NCI-H187 (cell line): ENCODE data around the gene FAM187B.
"Not testable (repeated sequence)": the region's sequence is repeated elsewhere in the genome, so short reads cannot be mapped to it uniquely, and the experiment has no call there.

Experiments
- DNase-seq, 2 experiments: peaks; one replicate each; lab custom pipeline; 2025; lab: John Stamatoyannopoulos, UW

FAM187B gene

GRCh38 chr19:35236638-35237400, 8.3 kb upstream of the FAM187B start:
- no peak for DNase-seq

GRCh38 chr19:35232912-35233311, 4.4 kb upstream of the FAM187B start:
- DNase-seq = no peak

- DNase-seq = no peak
Measured at GRCh38 chr19:35231956-35232645, 3.6 kb upstream of the FAM187B start.

DNA sequence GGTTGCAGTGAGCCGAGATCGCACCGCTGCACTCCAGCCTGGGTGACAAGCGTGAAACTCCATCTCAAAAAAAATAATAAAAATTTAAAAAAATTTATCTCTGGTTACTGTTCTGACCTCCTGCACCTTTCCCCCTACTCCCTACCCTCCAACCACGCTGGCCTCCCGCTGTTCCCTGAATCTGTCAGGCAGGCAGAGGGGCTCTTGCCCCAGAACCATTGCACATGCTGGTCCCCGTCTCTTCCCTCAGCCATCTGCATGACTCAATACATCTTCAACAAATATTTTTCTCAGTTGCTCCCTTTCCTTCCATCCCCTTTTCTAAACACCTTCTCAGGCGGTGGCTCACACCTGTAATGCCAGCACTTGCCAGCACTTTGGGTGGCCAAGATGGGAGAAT, 1.1 kb upstream of the FAM187B start:
- no peak for DNase-seq

GRCh38 chr19:35226748-35227147, 1.8 kb downstream of the FAM187B start:
- no peak for DNase-seq

- no peak for DNase-seq
Measured at GRCh38 chr19:35225951-35226350, 2.6 kb downstream of the FAM187B start.

GRCh38 chr19:35224681-35225571, 3.6 kb downstream of the FAM187B start:
- no peak for DNase-seq

DNA sequence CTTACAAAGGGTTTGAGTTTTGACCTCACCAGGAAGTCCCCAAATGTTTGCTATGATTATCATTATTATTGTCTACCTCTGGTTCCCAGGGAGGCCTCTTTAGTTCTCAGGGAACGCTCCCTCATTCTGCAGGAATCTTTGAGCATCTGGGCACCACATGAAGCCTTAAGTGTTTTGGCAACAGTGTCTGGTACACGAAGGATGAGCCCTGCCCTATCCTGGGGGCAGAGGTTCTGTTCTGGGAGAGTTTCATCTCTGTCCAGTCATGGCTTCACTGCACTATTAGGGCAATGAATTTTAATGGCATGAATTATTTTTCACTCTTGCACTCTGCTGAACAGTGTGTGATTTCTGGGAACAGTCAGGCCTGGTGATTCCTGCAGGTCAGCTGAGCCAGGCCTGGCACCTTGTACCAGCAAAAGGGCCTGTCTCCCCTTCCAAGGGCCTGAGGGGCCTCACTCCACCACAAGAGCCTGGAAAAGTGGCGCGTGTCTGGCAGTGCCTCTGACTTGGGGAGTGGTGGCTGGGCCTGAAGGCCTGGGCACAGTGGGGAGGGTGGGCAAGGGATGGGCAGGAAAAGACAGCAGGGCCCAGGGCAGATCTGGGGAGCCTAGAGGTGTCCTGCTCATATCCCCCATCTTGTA, 4.6 kb downstream of the FAM187B start:
- DNase-seq = no peak

GRCh38 chr19:35223084-35223790, 5.3 kb downstream of the FAM187B start:
- DNase-seq = no peak

- DNase-seq = no peak
Measured at GRCh38 chr19:35222373-35223015, 6.0 kb downstream of the FAM187B start.

DNA sequence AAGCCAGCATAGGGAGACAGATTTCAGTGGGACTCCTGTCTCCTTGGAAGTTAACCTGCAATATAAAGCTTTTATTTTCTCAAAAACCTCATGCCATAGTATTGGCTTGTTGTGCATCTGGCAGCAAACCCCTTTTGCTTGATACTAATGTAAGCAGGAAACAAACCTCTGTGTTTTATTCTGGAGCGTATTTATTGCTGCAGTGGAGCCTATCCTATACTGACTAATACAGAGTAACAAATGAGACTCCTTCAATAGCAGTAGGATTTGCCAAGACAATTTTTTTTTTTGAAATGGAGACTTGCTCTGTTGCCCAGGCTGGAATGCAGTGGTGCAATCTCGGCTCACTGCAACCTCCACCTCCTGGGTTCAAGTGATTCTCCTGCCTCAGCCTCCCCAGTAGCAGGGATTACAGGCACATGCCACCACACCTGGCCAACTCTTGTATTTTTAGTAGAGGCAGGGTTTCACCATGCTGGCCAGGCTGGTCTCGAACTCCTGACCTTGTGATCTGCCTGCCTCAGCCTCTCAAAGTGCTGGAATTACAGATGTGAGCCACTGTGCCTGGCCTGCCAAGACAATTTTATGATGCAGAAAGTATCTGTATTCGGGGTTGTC, 7.5 kb downstream of the FAM187B start:
- DNase-seq = not testable (repeated sequence)

DNA sequence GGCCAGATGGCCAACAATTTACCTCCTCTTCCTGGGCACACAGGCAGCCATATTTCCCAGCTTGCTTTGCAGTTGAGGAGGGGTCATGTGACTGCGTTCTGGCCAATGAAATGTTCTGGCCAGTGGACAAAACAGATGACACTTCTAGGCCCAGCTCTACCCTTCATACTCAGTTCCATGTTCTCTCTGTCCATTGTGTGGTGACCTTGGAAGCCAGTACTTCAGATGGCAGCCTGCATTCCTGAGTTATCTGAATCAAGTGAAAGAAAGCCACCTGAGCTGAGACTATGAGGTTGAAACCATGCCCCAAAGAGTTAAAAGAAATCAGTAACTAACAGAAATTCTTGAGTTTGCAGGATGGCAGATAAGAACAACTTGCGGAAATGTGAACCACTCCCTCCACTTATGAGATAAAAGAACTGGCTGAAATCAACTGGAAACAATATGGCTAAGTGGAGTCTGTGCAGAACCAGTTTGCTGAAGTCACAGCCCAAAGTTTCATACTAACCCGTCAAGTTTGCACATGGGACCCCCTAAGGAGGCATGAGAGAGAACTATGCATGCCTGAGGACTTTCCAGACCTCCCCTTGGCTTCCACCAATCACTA, 8.1 kb downstream of the FAM187B start:
- no peak for DNase-seq

DNA sequence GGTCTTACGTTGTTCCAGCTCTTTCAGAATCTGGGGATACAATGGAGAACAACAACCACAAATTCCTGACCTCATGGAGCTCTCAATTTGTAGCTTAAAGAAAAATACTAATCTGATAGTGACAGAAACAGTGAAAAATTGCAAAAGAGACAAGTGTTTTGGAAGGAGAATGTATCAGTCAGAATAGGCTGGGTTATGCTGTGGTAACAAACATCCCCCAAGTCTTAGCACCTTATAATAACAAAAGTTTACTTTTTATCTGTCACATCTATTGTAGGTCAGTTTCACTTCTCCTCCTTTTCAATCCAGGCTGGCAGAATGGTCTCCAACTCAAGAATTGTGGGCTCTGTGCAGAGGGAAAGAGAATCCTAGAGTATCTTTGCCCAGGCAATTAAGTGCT, 9.5 kb downstream of the FAM187B start:
- DNase-seq = no peak

DNA sequence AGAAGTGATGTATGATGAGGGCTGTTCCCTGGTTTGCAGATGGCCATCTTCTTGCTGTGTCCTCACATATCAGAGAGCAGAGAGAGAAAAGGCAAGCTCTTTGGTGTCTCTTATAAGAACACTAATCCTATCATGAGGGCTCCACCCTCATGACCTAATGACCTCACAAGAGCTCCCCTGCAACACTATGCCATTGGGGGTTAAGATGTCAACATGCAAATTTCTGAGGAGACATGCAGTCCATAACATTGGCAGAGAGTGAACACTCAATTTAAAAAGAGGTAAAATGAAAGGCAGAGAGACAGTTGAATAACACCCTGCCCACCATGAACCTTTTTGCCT, 10.9 kb downstream of the FAM187B start:
- DNase-seq = no peak

DNA sequence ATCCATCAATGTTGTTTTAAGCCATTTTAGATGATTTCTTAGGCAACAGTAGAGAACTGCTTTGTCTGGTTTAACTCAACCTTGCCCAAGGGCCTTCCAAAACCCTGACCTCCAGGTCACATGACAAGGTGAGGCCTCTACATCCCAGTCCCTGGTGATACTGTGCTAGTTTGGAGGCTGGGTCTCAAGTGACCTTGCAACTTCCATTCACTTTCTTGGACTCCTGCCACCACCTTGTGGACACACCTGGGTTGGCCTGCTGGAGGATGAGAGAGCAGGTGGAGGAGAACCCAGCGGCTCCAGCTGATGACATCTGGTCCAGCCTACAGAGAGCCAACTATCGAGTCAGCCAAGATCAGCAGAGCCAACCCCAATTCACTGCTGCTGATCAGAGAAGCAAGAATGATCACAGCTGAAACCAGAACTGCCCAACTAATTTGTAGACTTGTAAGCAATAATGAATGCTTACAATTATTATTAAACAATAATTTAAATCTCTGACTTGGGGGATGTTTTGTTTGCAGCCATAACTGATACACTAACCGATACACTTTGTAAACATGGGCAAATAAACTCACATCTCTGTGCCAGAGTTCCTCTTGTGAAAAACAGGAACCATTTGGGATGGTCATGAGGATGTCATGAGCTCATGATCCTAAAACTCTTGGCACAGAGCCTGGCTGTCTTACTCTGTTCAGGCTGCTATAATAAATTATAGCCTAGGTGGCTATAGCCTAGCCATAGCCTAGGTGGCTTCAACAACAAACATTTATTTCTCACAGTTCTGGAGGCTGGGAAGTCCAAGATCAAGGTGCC, 11.5 kb downstream of the FAM187B start:
- DNase-seq = no peak

GRCh38 chr19:35216016-35216832, 12.3 kb downstream of the FAM187B start:
- no peak for DNase-seq

- no peak for DNase-seq
Measured at GRCh38 chr19:35214766-35215422, 13.6 kb downstream of the FAM187B start.
